Activated T-helper 1 cell treated with anti-CD3 and anti-CD28 coated beads, Interleukin-2, amount 50 U/mL, for 16 hours (primary cell): ENCODE measurements around the gene ZNF438.
"Not testable (repeated sequence)": the region's sequence is repeated elsewhere in the genome, so short reads cannot be mapped to it uniquely, and the experiment has no call there.

Experiments
- DNase-seq, 2 donors: peaks; one replicate each; pipeline ENCODE4 v3.0.0-alpha.2; 2020; ENCODE audit warnings: low read depth in 1 of 2, low spot score in 1 of 2

ZNF438 gene

GRCh38 chr10:31031558-31032257, at the start of gene ZNF438:
Gene ZNF438, minus strand, starts transcription at chr10:31031865. Its CDS starts 154,831 bp downstream, at chr10:30877034.
- peak; percentile 86 to 90 for DNase-seq

DNA sequence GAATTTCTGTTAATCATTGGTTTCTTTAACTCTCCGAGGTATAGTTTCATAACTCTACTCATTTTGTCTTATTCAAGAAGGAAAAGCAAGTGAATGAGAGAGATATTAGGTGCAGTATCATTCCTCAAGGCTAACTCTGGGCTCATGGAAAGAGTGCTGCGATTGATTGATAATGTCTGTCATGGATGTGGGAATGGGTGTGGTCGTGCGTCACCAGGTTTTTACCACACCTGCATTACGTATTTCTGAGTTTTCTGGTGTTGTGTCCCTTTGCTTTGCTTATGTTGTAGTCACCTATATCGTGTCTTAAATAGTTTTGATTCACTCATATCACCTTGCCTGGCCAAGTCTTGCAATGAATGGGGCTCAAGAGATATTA, 44.9 kb upstream of the ZNF438 start:
- no peak for DNase-seq

GRCh38 chr10:31075881-31076609, 44.4 kb upstream of the ZNF438 start:
- no peak for DNase-seq

- DNase-seq, result no peak
These were observed 43.8 kb upstream of the ZNF438 start for GRCh38 chr10:31075434-31075833.

- no peak for DNase-seq
These were observed 43.0 kb upstream of the ZNF438 start for GRCh38 chr10:31074722-31075086.

- DNase-seq, result no peak
These were observed 42.5 kb upstream of the ZNF438 start for GRCh38 chr10:31073996-31074721.

DNA sequence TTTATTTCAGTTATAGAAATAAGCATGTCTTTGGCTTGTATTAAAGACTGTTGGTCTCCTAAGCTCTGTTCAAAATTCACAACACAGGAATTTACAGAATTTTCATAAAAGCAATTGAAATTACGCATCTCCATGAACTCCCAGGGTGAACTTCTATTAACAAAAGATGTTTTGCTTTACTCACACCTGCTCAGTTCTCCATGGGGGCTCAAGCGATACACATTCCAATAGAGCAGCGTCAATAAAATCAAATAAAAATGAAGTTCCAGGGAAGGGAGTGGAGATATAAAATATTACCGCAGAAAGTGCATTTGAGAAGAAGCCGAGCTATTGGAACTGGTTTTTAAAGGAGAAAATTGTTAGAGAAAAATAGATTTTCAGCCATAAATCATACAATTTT, 41.5 kb upstream of the ZNF438 start:
- no peak for DNase-seq

DNA sequence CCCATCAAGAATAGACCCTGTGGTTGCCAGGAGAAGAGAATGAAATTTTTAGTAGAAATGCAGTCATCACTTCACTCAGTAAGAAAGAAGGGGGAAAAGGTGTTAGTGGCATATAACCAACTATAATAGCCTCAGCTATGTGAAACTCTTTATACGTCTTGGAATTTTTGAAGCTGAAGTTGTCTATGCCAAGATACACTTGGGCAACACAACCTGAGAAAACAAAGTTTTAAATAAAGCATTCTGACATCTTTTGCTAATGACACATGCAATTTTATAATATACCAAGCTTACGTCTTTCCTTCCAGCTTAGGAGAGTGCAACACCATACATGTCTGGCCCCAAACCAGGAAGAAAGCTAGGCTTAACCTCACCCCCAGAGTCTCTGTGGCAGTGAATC, 40.8 kb upstream of the ZNF438 start:
- no peak for DNase-seq

- no peak for DNase-seq
These were observed 39.8 kb upstream of the ZNF438 start for GRCh38 chr10:31071232-31072005.

- no peak for DNase-seq
These were observed 39.0 kb upstream of the ZNF438 start for GRCh38 chr10:31070691-31071090.

- DNase-seq, result no peak
These were observed 38.4 kb upstream of the ZNF438 start for GRCh38 chr10:31070025-31070424.

DNA sequence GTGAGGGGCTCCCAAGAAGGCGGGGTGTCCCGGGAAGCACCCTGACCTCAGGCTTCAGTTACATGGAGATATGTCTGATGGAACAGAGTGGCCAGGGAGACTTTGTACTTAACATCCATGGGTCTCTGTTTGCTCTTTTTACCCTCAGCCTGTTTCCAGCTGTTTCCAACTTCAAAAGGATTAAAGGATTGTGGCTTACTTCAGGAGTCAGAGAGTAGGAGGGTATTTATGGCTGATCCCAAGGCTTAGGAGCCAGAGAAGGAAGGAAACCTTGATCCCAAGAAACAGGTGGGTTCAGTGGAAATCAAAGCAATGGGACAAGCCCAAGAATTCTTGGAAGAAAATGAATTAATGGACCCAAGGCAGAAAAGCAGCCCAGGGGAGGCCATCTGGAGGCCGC, 37.7 kb upstream of the ZNF438 start:
- no peak for DNase-seq

DNA sequence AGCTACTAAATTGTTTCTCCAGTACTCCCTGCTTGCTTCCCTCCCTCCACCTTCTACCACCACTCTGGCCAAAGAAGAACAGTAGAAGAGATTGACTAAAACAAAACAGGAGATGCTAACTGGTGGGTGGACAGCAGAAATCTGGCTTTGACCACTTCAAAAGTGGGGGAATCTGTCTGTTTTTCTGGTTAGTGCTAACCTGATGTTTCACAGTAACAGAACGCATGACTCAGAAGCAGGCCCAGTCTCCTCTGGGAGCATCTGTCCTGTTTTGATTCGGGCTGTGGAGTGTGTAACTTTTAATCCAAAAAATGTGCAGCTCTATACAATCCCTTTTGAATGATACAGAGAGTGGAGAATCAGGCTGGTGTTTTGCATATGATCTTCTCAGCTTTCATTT, 32.7 kb upstream of the ZNF438 start:
- DNase-seq, result no peak

GRCh38 chr10:31063841-31064240, 32.2 kb upstream of the ZNF438 start:
- DNase-seq, result no peak

DNA sequence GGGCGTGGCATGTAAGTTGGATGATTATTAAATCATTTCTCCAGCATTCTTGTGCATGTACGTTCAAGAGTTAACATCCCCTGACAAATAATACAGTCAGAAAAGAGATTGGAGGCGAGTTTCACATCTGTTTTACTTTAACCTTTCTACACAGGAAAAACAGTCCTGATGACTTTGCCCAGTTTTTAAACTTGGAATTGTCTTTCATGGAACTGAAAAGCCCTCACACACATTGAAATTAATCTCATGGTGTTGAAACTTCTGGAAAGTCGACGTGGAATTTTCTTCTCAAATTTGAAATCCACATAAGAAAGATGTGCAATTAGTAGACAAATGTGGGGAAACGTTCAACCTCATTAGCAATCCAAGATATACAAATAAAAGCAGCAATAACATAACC, 31.2 kb upstream of the ZNF438 start:
- DNase-seq, result no peak

- no peak for DNase-seq
These were observed 30.3 kb upstream of the ZNF438 start for GRCh38 chr10:31061941-31062340.

DNA sequence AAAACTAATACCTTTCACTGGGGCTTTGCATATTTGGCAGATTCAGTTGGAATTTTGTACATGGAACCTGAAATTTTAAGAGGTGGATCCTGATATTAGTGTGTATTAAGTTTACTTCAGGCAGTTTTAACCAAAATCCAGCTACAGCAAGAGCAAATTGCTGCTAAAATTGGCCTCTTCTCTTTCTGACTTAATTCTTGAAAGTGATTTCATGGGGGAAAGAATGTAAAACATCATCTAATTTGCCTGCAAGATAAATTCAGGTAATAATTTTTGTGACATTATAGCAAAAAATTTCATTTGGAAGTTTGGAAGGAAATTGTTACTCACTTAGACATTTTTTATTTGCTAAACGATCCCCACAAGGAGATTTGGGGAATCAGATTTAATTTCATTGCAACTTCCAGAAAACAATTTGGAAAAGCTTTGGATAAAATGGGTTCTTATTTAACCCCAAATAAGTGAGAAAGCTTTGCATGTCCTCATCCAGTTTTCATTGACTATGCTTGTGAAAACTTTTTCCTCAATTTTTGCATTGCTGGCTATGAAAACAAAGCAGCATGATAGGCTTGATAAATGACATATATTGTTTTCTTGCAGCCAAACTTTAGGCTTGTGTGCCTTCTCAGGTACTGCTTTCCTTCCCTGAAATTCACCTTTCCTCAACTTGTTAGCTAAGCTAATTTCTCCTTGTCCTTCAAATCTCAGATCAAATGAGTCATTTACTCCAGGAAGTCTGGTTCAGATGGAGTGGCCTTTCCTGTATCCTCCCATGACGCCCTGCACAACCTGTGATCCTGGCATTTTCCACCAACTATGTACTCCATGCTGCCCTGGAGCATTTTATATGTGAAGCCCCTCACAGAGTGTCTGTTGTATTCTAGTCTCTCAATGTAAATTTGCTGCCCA, 27.4 kb upstream of the ZNF438 start:
- no peak for DNase-seq

DNA sequence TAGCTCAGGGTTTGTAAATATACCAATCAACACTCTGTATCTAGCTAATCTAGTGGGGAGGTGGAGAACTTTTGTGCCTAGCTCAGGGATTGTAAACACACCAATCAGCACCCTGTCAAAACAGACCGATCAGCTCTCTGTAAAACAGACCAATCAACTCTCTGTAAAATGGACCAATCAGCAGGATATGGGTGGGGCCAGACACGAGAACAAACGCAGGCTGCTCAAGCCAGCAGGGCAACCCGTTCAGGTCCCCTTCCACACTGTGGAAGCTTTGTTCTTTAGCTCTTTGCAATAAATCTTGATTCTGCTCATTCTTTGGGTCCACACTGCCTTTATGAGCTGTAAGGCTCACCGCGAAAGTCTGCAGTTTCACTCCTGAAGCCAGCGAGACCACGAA, 25.0 kb upstream of the ZNF438 start:
- DNase-seq, result not testable (repeated sequence)

GRCh38 chr10:31055573-31056251, 24.0 kb upstream of the ZNF438 start:
- no peak for DNase-seq

GRCh38 chr10:31051703-31052102, 20.0 kb upstream of the ZNF438 start:
- no peak for DNase-seq
